NT2/D1 (cell line): Measurements from ENCODE around the gene DEUP1.

ENCODE experiments used
- DNase-seq: peaks from one replicate; pipeline ENCODE4 v3.0.0-alpha.2; 2011; ENCODE audit warnings: low read depth, low spot score
- H3K27me3 ChIP-seq: 2 replicates; pipeline ENCODE4 v1.6.0; 2011; ENCODE audit warnings: mild to moderate bottlenecking; ENCODE audit not compliant: insufficient read length, insufficient read depth
- H3K36me3 ChIP-seq: 2 replicates; pipeline ENCODE4 v1.6.1; 2011; ENCODE audit warnings: mild to moderate bottlenecking, low read length, mixed read lengths; ENCODE audit not compliant: insufficient read depth, insufficient read length
- H3K4me1 ChIP-seq: 2 replicates; pipeline ENCODE4 v1.5.1; 2011; ENCODE audit not compliant: insufficient read depth, insufficient read length
- H3K4me3 ChIP-seq: 2 replicates; pipeline ENCODE4 v1.5.1; 2011; ENCODE audit warnings: low read depth; ENCODE audit not compliant: insufficient read length
- H3K9ac ChIP-seq: 2 replicates; pipeline ENCODE4 v1.6.0; 2011; ENCODE audit warnings: low read depth; ENCODE audit not compliant: insufficient read length
- H3K9me3 ChIP-seq: 2 replicates; pipeline ENCODE4 v1.5.1; 2011; ENCODE audit warnings: mild to moderate bottlenecking, low read length; ENCODE audit not compliant: insufficient read depth
- SUZ12 ChIP-seq: IDR thresholded peaks from 2 replicates; pipeline ENCODE4 v1.6.1; 2011; ENCODE audit not compliant: insufficient read length, insufficient read depth; ENCODE audit errors: extremely low read depth
- YY1 ChIP-seq: IDR thresholded peaks from 2 replicates; pipeline ENCODE4 v1.6.1; 2011; ENCODE audit not compliant: insufficient read length, insufficient read depth
- ZNF274 ChIP-seq: IDR thresholded peaks from 2 replicates; pipeline ENCODE4 v1.6.1; 2011; ENCODE audit warnings: mild to moderate bottlenecking, low read depth, low read length

DEUP1 gene

GRCh38 chr11:93330446-93330984, at the start of gene DEUP1:
DEUP1 (plus strand) TSS chr11:93330742; CDS start chr11:93332260, 1,518 bp downstream.
- Histone ChIP-seq H3K9me3 (no peaks in the 10 kb centered on the region), H3K27me3 (peaks cover 27% of the 10 kb centered on the region), H3K4me1 (no peaks in the 10 kb centered on the region), H3K4me3 (peak within 1 kb of the TSS; percentile 36), H3K9ac (peak within 1 kb of the TSS; percentile 63), H3K36me3 (no peaks in the 10 kb centered on the region)
- no peak for DNase-seq
- TF ChIP-seq YY1 (no peak), ZNF274 (no peak), SUZ12 (no peak)

- Histone ChIP-seq H3K36me3 (no peaks in the 10 kb centered on the region), H3K9me3 (no peaks in the 10 kb centered on the region), H3K27me3 (no peaks in the 10 kb centered on the region), H3K9ac (no peak overlapping the region), H3K4me3 (no peak overlapping the region), H3K4me1 (no peaks in the 10 kb centered on the region)
- DNase-seq, result no peak
- TF ChIP-seq SUZ12, result no peak
- no peak for TF ChIP-seq YY1
- no peak for TF ChIP-seq ZNF274
These were observed 45.1 kb upstream of the DEUP1 start for GRCh38 chr11:93285430-93285829.

GRCh38 chr11:93287434-93287833, 43.1 kb upstream of the DEUP1 start:
- no peaks in the 10 kb centered on the region for H3K27me3 ChIP-seq
- no peaks in the 10 kb centered on the region for H3K9me3 ChIP-seq
- H3K4me1 ChIP-seq, result no peaks in the 10 kb centered on the region
- no peak for TF ChIP-seq SUZ12
- no peak for TF ChIP-seq ZNF274
- no peak for TF ChIP-seq YY1
- no peaks in the 10 kb centered on the region for H3K36me3 ChIP-seq
- H3K9ac ChIP-seq, result no peak overlapping the region
- H3K4me3 ChIP-seq, result no peak overlapping the region
- DNase-seq, result no peak

- H3K9me3 ChIP-seq, result no peaks in the 10 kb centered on the region
- H3K9ac ChIP-seq, result no peak overlapping the region
- DNase-seq, result no peak
- no peaks in the 10 kb centered on the region for H3K4me1 ChIP-seq
- TF ChIP-seq ZNF274, result no peak
- no peak for TF ChIP-seq YY1
- no peak for TF ChIP-seq SUZ12
- H3K36me3 ChIP-seq, result no peaks in the 10 kb centered on the region
- H3K4me3 ChIP-seq, result no peak overlapping the region
- H3K27me3 ChIP-seq, result no peaks in the 10 kb centered on the region
These were observed 42.5 kb upstream of the DEUP1 start for GRCh38 chr11:93288079-93288478.

- Histone ChIP-seq H3K4me3 (no peak overlapping the region), H3K9ac (no peak overlapping the region), H3K36me3 (no peaks in the 10 kb centered on the region), H3K4me1 (no peaks in the 10 kb centered on the region), H3K9me3 (no peaks in the 10 kb centered on the region), H3K27me3 (no peaks in the 10 kb centered on the region)
- TF ChIP-seq ZNF274 (no peak), YY1 (no peak), SUZ12 (no peak)
- DNase-seq, result no peak
These were observed 41.8 kb upstream of the DEUP1 start for GRCh38 chr11:93288767-93289166.

GRCh38 chr11:93289782-93290463, 40.6 kb upstream of the DEUP1 start:
- no peaks in the 10 kb centered on the region for H3K27me3 ChIP-seq
- no peak overlapping the region for H3K9ac ChIP-seq
- H3K9me3 ChIP-seq, result no peaks in the 10 kb centered on the region
- H3K4me1 ChIP-seq, result no peaks in the 10 kb centered on the region
- TF ChIP-seq ZNF274, result no peak
- TF ChIP-seq YY1, result no peak
- no peak for TF ChIP-seq SUZ12
- no peak for DNase-seq
- no peak overlapping the region for H3K4me3 ChIP-seq
- no peaks in the 10 kb centered on the region for H3K36me3 ChIP-seq

- Histone ChIP-seq H3K36me3 (no peaks in the 10 kb centered on the region), H3K4me1 (no peaks in the 10 kb centered on the region), H3K9me3 (no peaks in the 10 kb centered on the region), H3K9ac (no peak overlapping the region), H3K4me3 (no peak overlapping the region), H3K27me3 (no peaks in the 10 kb centered on the region)
- no peak for DNase-seq
- TF ChIP-seq ZNF274, result no peak
- TF ChIP-seq SUZ12, result no peak
These were observed 39.4 kb upstream of the DEUP1 start for GRCh38 chr11:93291110-93291509.
